ENCODE data around the gene SMIM38. TPM values are rescaled to one million over a fixed set of nuclear protein-coding genes. Genes with fewer than 3 reads are reported as not detected.
"Not testable (repeated sequence)": the region's sequence is repeated elsewhere in the genome, so short reads cannot be mapped to it uniquely, and the experiment has no call there.

The SMIM38 gene
- total RNA-seq, 5 donors from 2014 or later (not counting 1 experiment from before 2014, with no cell fraction given): 0.12 to 1.7 (median 0.92) TPM

DNA sequence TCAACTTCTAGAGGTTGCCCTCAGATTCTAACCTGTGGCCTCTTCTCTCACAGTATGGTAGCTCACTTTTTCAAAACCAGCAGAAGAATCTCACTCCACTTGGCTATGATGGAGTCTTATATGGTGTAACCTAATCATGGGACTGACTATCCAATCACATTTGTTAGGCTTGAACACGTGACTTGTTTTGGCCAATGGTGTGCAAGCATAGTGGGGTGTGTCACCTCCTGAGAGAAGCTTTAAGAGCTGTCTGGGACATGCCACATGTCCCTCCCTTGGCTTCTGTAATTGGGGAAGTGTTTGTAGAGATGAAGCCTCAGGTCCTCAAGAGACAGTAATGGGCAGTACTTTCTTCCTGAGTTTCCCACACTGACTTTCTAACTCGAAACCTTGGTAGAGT is 12.8 kb upstream of the SMIM38 start:
- Histone ChIP-seq H3K36me3 (ENCODE audit: control insufficient read depth in 2 of 2, extremely low read depth in 1 of 2, insufficient read depth in 1 of 2, low read length in 1 of 2) (no peaks in the 10 kb centered on the region), H3K9me3 (no peaks in the 10 kb centered on the region), H3K27ac (ENCODE audit: low read length) (no peak overlapping the region), H3K4me3 (ENCODE audit: control insufficient read depth in 1 of 2, extremely low read depth in 1 of 2, low read length in 1 of 2) (no peak overlapping the region), H3K27me3 (replicated peaks in 1 of 2; ENCODE audit: control insufficient read depth in 2 of 2, extremely low read depth in 1 of 2, insufficient read depth in 2 of 2, low read length in 1 of 2) (peaks cover 0 to 2% of the 10 kb centered on the region in 2 experiments), H3K4me1 (ENCODE audit: control insufficient read depth in 1 of 2, extremely low read depth in 1 of 2, insufficient read depth in 2 of 2, low read length in 2 of 2) (no peaks in the 10 kb centered on the region)
- no peak for DNase-seq
- no CpG with 5 or more reads among the region's 2 CpGs for WGBS (ENCODE audit: insufficient coverage)
- Mint-ChIP-seq H3K4me3 (no peak overlapping the region), H3K9me3 (peaks cover 11 to 17% (median 15%) of the 10 kb centered on the region in 3 donors), H3K4me1 (no peaks in the 10 kb centered on the region), H3K36me3 (peaks cover 14% of the 10 kb centered on the region), H3K27me3 (peaks cover 0 to 2% of the 10 kb centered on the region in 2 donors), H3K27ac (no peak overlapping the region)
- POLR2A ChIA-PET: no interaction called here
- ATAC-seq (replicated peaks in 1 of 4): no peak
- CTCF ChIA-PET: no interaction called here

DNA sequence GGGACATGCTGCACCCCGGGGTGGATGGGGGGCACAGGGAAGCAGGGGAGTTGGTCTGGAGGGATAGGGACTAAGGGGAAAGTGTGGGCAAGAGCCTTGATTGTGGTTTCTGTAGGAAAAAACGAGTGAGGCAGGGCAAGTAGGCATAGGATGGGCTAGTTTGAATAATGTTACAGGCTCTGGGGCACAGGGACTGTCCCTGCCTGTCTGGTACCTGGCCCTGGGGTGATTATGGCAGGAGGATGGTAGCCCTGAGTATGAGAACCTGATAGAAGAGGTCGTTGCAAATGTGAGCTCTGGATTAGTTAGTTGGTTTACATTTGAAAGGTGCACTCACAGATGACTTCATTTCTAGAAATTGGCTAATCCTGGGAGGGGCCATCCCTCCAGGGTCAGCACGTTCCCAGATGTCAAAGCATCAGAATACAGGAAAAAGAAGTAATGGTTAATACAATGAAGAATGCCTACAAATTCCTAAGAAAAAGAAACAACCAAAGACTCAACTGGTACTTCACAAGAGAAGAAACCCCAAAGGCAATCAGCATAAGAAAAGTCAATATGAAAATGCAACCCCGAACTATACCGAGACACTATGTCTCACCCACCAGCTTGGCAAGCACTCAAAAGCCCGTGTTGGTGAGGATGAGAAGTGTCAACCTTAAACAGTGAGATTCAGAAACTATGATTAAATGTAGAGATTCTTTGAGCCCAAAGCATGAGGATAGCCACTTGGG is 11.3 kb upstream of the SMIM38 start:
- ATAC-seq (replicated peaks in 1 of 4) (no peak), DNase-seq (no peak)
- H3K36me3 ChIP-seq (ENCODE audit: control insufficient read depth in 2 of 2, extremely low read depth in 1 of 2, insufficient read depth in 1 of 2, low read length in 1 of 2): no peaks in the 10 kb centered on the region
- H3K9me3 ChIP-seq: no peaks in the 10 kb centered on the region
- H3K4me3 ChIP-seq (ENCODE audit: control insufficient read depth in 1 of 2, extremely low read depth in 1 of 2, low read length in 1 of 2): no peak overlapping the region
- 28% methylated on average over 3 of the region's 7 CpGs for WGBS (ENCODE audit: insufficient coverage)
- H3K4me1 Mint-ChIP-seq: no peaks in the 10 kb centered on the region
- ChIA-PET CTCF (no interaction called here), POLR2A (no interaction called here)
- peaks cover 0 to 6% of the 10 kb centered on the region in 2 experiments for H3K27me3 ChIP-seq (replicated peaks in 1 of 2; ENCODE audit: control insufficient read depth in 2 of 2, extremely low read depth in 1 of 2, insufficient read depth in 2 of 2, low read length in 1 of 2)
- H3K4me1 ChIP-seq (ENCODE audit: control insufficient read depth in 1 of 2, extremely low read depth in 1 of 2, insufficient read depth in 2 of 2, low read length in 2 of 2): no peaks in the 10 kb centered on the region
- peaks cover 18% of the 10 kb centered on the region for H3K36me3 Mint-ChIP-seq
- no peak overlapping the region for H3K27ac Mint-ChIP-seq
- H3K27me3 Mint-ChIP-seq: peaks cover 0 to 4% of the 10 kb centered on the region in 2 donors
- peaks cover 11 to 19% (median 17%) of the 10 kb centered on the region in 3 donors for H3K9me3 Mint-ChIP-seq
- no peak overlapping the region for H3K4me3 Mint-ChIP-seq
- H3K27ac ChIP-seq (ENCODE audit: low read length): no peak overlapping the region

DNA sequence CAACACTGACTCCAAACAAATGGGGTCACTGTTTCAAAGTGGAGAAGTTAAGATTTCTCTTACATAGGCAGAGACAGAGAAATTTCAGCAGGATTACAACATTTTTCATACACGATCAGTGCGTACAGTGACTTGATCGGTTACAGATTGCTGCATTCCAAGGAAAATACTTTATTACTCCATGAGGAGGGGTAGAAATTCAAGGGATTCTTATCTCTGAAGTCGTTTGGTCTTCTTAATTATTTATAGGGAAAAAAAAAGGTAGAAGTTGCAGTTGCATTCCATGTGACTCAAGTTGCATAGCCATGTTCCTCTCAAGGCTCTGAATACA is 10.7 kb upstream of the SMIM38 start:
- Mint-ChIP-seq H3K27ac (no peak overlapping the region), H3K4me1 (no peaks in the 10 kb centered on the region)
- WGBS (ENCODE audit: insufficient coverage): no CpG with 5 or more reads among the region's 4 CpGs

DNA sequence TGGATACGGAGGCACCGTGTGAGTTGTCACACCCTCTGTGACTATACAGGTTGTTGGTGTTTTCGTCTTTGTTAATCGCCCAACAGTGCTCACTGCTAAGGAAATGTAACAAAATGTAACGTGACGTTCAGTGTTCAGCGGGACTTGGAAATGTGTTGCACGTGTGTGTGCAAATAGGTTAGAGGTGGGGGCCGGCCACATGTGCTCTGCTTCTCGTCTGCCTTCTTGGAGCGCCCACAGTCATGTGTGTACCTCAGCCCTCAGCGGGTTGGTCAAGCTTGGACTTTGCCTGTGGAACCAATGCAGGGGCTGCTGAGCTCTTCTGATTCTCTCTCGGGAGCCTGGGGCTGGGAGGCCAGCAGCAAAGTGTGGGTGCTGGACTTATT is 7.4 kb upstream of the SMIM38 start:
- WGBS (ENCODE audit: insufficient coverage): 95% methylated on average over 12 of the region's 13 CpGs
- Histone ChIP-seq H3K36me3 (ENCODE audit: control insufficient read depth in 2 of 2, extremely low read depth in 1 of 2, insufficient read depth in 1 of 2, low read length in 1 of 2) (no peaks in the 10 kb centered on the region), H3K27ac (ENCODE audit: low read length) (no peak overlapping the region), H3K27me3 (replicated peaks in 1 of 2; ENCODE audit: control insufficient read depth in 2 of 2, extremely low read depth in 1 of 2, insufficient read depth in 2 of 2, low read length in 1 of 2) (peaks cover 0 to 7% of the 10 kb centered on the region in 2 experiments), H3K4me3 (ENCODE audit: control insufficient read depth in 1 of 2, extremely low read depth in 1 of 2, low read length in 1 of 2) (no peak overlapping the region), H3K4me1 (ENCODE audit: control insufficient read depth in 1 of 2, extremely low read depth in 1 of 2, insufficient read depth in 2 of 2, low read length in 2 of 2) (no peaks in the 10 kb centered on the region), H3K9me3 (no peaks in the 10 kb centered on the region)
- no peaks in the 10 kb centered on the region for H3K4me1 Mint-ChIP-seq
- no peak for ATAC-seq (replicated peaks in 1 of 4)
- peaks cover 15 to 22% (median 17%) of the 10 kb centered on the region in 3 donors for H3K9me3 Mint-ChIP-seq
- peaks cover 0 to 4% of the 10 kb centered on the region in 2 donors for H3K27me3 Mint-ChIP-seq
- no peak overlapping the region for H3K27ac Mint-ChIP-seq
- CTCF ChIA-PET: no interaction called here
- no peak overlapping the region for H3K4me3 Mint-ChIP-seq
- POLR2A ChIA-PET: no interaction called here
- no peak for DNase-seq
- peaks cover 18% of the 10 kb centered on the region for H3K36me3 Mint-ChIP-seq

More for the DNA sequence above, 10.7 kb upstream of the SMIM38 start:
- no peaks in the 10 kb centered on the region for H3K9me3 ChIP-seq
- peaks cover 12 to 20% (median 17%) of the 10 kb centered on the region in 3 donors for H3K9me3 Mint-ChIP-seq
- H3K27me3 ChIP-seq (replicated peaks in 1 of 2; ENCODE audit: control insufficient read depth in 2 of 2, extremely low read depth in 1 of 2, insufficient read depth in 2 of 2, low read length in 1 of 2): peaks cover 0 to 6% of the 10 kb centered on the region in 2 experiments
- no peak overlapping the region for H3K27ac ChIP-seq (ENCODE audit: low read length)
- H3K4me3 ChIP-seq (ENCODE audit: control insufficient read depth in 1 of 2, extremely low read depth in 1 of 2, low read length in 1 of 2): no peak overlapping the region
- peaks cover 0 to 4% of the 10 kb centered on the region in 2 donors for H3K27me3 Mint-ChIP-seq
- ChIA-PET CTCF (no interaction called here), POLR2A (no interaction called here)
- no peaks in the 10 kb centered on the region for H3K4me1 ChIP-seq (ENCODE audit: control insufficient read depth in 1 of 2, extremely low read depth in 1 of 2, insufficient read depth in 2 of 2, low read length in 2 of 2)
- ATAC-seq (replicated peaks in 1 of 4) (no peak), DNase-seq (no peak)
- H3K36me3 ChIP-seq (ENCODE audit: control insufficient read depth in 2 of 2, extremely low read depth in 1 of 2, insufficient read depth in 1 of 2, low read length in 1 of 2): no peaks in the 10 kb centered on the region
- no peak overlapping the region for H3K4me3 Mint-ChIP-seq
- H3K36me3 Mint-ChIP-seq: peaks cover 18% of the 10 kb centered on the region

DNA sequence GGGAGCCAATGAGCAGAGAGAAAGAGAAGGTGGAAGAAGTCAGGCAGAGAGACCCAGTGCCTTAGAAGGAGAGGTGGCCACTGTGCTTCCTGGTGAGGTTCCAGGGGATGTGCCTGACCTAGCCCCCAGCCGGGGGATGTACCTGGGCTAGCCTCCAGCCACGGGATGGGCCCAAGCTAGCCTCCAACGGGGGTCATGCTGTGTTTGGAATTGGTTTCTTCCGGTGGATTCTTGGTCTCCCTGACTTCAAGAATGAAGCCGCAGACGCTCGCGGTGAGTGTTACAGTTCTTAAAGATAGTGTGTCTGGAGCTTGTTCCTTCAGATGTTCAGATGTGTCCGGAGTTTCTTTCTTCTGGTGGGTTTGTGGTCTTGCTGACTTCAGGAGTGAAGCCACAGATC is 6.9 kb upstream of the SMIM38 start:
- POLR2A ChIA-PET: no interaction called here
- no peaks in the 10 kb centered on the region for H3K36me3 ChIP-seq (ENCODE audit: control insufficient read depth in 2 of 2, extremely low read depth in 1 of 2, insufficient read depth in 1 of 2, low read length in 1 of 2)
- no peak for DNase-seq
- H3K4me3 Mint-ChIP-seq: no peak overlapping the region
- H3K27me3 Mint-ChIP-seq: peaks cover 0 to 4% of the 10 kb centered on the region in 2 donors
- CTCF ChIA-PET: no interaction called here
- H3K9me3 Mint-ChIP-seq: peaks cover 15 to 22% (median 17%) of the 10 kb centered on the region in 3 donors
- H3K4me1 Mint-ChIP-seq: no peaks in the 10 kb centered on the region
- no peak overlapping the region for H3K27ac ChIP-seq (ENCODE audit: low read length)
- H3K4me1 ChIP-seq (ENCODE audit: control insufficient read depth in 1 of 2, extremely low read depth in 1 of 2, insufficient read depth in 2 of 2, low read length in 2 of 2): no peaks in the 10 kb centered on the region
- peaks cover 18% of the 10 kb centered on the region for H3K36me3 Mint-ChIP-seq
- no peak overlapping the region for H3K4me3 ChIP-seq (ENCODE audit: control insufficient read depth in 1 of 2, extremely low read depth in 1 of 2, low read length in 1 of 2)
- H3K9me3 ChIP-seq: no peaks in the 10 kb centered on the region
- H3K27me3 ChIP-seq (replicated peaks in 1 of 2; ENCODE audit: control insufficient read depth in 2 of 2, extremely low read depth in 1 of 2, insufficient read depth in 2 of 2, low read length in 1 of 2): peaks cover 0 to 7% of the 10 kb centered on the region in 2 experiments
- H3K27ac Mint-ChIP-seq: no peak overlapping the region
- ATAC-seq (replicated peaks in 1 of 4): no peak
- 64% methylated on average over 6 of the region's 9 CpGs for WGBS (ENCODE audit: insufficient coverage)

DNA sequence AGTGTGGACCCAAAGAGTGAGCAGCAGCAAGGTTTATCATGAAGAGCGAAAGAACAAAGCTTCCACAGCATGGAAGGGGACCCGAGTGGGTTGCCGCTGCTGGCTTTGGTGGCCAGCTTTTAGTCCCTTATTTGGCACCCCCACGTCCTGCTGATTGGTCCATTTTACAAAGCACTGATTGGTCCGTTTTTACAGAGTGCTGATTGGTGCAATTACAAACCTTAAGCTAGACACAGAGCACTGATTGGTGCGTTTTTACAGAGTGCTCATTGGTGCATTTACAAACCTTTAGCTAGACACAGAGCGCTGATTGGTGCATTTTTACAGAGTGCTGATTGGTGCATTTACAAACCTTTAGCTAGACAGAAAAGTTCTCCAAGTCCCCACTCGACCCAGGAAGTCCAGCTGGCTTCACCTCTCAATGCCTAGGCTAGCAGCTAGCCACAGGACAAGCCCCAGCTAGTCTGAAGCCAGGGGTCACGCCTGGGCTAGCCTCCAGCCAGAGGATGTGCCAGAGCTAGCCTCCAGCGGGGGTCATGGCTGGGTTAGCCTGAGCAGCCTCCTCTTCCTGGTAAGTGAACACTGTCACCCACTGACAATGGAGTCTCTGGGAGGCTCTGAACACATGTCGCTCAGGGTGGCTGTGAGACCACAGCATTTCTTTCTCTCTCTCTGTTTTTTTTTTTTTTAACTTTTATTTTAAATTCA is 6.2 kb upstream of the SMIM38 start:
- H3K27me3 Mint-ChIP-seq; H3K4me1 ChIP-seq (ENCODE audit: control insufficient read depth in 1 of 2, extremely low read depth in 1 of 2, insufficient read depth in 2 of 2, low read length in 2 of 2); H3K4me3 Mint-ChIP-seq; H3K4me3 ChIP-seq (ENCODE audit: control insufficient read depth in 1 of 2, extremely low read depth in 1 of 2, low read length in 1 of 2); H3K27me3 ChIP-seq (replicated peaks in 1 of 2; ENCODE audit: control insufficient read depth in 2 of 2, extremely low read depth in 1 of 2, insufficient read depth in 2 of 2, low read length in 1 of 2); H3K36me3 ChIP-seq (ENCODE audit: control insufficient read depth in 2 of 2, extremely low read depth in 1 of 2, insufficient read depth in 1 of 2, low read length in 1 of 2); DNase-seq; CTCF ChIA-PET; H3K4me1 Mint-ChIP-seq; ATAC-seq (replicated peaks in 1 of 4); H3K27ac ChIP-seq (ENCODE audit: low read length); POLR2A ChIA-PET; H3K9me3 ChIP-seq; H3K27ac Mint-ChIP-seq: not testable (repeated sequence)
- Mint-ChIP-seq H3K9me3 (peaks cover 15 to 22% (median 17%) of the 10 kb centered on the region in 3 donors), H3K36me3 (peaks cover 18% of the 10 kb centered on the region)
- 80% methylated on average over 9 of the region's 11 CpGs for WGBS (ENCODE audit: insufficient coverage)

Data from T-cell (primary cell).